NCI-H82 treated with DMSO at 0.1 percent for 48 hours (cell line): ENCODE results near the gene ZSCAN26.
"Not testable (repeated sequence)": the region's sequence is repeated elsewhere in the genome, so short reads cannot be mapped to it uniquely, and the experiment has no call there.

Experiments
- DNase-seq: peaks from one replicate; lab custom pipeline; 2025; ENCODE audit not compliant: unreplicated experiment; lab: John Stamatoyannopoulos, UW

The ZSCAN26 gene

DNA sequence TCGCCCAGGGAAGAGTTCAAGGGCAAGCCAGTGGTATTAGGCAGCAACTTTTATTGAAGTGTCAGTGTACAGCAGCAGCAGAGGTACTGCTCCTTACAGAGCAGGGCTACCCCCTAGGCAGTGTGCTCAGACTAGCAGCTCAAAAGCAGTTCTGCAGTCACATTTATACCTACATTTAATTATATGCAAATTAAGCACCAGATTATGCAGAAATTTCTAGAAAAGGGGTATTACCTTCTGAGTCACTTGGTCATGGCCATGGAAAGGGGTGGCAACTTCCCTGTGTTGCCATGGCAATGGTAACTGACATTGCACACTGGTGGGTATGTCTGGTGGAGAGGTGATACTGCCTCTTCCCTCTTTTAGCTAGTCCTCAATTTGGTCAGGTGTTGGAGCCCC lies 12.8 kb upstream of the ZSCAN26 start:
- DNase-seq, result no peak

DNA sequence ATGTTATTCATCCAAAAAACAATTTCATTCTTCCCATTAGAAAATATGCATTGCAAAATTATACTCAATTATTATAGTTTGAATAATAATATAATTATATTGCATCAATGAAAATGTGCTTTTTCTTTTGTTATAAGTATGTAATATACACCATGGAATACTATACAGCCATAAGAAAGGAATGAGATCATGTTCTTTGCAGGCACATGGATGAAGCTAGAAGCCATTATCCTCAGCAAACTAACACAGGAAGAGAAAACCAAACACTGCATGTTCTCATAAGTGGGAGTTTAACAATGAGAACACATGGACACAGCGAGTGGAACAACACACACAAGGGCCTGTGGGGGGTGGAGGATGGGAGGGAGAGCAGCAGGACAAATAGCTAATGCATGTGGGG lies 9.9 kb upstream of the ZSCAN26 start:
- no peak for DNase-seq

DNA sequence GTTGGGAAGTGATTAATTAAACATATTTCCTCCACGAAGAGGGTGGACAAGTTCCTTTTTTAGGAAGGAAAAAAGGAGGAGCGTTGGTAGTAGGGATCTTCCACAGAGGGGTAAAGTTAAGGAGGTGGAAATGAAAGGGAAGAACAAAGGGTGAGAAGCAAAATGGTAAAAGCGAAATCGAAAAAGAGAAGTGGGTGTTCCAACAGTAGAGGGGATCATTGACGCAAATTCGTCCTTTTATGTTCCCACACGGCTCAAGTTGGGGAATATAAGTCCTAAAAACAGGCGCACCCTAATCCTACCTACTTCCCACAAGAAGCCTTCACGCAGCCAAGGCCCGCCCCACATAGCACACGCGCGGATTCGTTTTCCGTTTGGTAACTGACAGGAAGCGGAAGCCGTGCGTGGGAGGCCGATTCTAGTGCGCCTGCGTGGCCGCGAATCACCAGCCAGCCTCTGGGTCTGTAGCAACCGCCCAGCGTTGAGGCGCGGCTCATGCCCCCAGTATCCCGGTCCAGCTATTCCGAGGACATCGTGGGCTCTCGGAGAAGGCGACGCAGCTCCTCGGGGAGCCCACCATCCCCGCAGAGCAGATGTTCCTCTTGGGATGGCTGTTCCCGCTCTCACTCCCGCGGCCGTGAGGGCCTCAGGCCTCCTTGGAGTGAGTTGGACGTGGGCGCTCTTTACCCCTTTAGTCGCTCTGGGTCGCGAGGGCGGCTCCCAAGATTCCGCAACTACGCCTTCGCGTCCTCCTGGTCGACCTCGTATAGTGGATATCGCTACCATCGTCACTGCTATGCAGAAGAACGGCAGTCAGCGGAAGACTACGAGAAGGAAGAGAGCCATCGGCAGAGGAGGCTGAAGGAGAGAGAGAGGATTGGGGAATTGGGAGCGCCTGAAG lies 7.8 kb upstream of the ZSCAN26 start, which contains the start of gene NKAPL:
Gene NKAPL, plus strand, starts transcription at position 421 of the 901 bp plus-strand sequence. Its CDS starts 75 bp downstream, at position 496.
- no peak for DNase-seq

DNA sequence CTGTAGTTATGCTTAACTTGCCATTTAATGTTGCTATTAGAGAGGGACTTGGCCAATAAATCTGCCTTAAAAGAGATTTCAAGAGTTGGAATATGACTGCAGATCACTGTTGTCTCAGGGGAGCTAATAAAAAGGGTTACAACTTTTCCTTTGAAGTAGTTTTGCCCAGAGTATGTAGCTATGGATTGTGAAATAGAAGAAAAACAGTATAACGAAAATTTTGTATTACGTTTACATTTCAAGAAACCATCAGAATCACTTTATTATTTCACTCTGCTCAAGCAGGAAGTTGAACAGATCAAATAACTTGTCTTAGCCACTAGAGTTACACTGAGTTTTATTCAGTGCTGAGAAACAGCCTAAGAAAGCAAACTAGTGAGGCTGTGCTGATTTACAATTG lies 3.0 kb upstream of the ZSCAN26 start:
- DNase-seq, result no peak

DNA sequence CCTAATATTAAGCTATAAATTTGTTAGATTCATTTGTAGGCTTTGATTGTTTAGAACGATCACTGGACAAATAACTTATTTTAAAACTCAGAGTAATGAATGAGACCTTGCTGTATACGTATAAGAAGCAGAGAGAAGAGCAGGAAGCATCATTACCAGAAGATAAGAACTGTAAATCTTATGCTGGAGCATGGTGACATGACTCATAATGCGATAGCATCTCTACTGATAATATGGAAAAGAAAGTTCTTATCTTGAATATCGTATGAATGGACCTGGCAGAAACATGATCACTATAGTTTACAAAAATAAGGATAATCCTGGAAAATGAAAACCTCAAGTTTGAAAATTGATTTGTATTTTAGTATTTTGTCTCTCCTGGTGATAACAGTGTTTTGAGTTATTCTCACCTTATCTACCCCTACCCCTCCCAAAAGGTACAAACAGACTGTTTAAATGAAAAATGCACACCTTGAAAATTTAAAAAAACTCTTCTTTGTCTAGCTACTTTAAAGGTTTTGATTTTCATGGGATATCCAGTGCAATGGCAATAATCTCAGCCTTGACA lies 2.0 kb upstream of the ZSCAN26 start:
- DNase-seq, result no peak

DNA sequence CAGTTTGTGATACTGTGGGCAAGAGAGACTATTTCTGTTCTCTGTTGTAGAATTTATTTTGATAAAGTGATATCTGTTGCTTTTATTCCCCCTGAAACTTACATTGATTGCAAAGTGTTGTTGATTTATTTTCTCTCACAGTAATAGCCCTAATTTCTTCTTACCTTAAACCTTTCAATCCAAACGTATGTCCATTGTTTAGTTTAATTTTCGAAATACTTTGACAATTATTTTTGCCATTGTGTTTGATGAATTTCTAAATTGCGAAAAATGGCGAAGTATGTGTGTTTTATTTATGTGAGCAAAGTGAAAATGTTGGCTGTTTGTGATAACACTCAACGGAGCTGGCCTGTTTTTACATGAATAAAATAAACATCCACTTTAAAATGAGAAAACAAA lies 381 bp upstream of the ZSCAN26 start:
- DNase-seq, result no peak

DNA sequence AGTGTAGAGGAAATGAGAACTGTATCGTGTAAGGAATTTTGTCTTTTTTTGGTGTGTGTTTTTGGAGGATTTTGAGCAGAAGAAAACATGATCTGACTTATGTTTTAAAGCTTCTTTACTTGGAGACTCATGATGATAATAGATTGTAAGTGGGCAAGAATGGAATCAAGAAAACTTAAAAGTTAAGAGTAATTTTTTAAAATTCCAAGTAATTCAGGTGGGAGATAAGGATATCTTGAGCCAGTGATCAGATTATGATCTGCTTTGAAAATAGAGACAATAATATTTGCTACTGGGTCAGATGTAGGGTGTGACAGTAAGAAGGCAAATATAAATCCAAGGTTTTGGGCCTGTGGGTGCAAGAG lies 734 bp downstream of the ZSCAN26 start:
- DNase-seq, result no peak

DNA sequence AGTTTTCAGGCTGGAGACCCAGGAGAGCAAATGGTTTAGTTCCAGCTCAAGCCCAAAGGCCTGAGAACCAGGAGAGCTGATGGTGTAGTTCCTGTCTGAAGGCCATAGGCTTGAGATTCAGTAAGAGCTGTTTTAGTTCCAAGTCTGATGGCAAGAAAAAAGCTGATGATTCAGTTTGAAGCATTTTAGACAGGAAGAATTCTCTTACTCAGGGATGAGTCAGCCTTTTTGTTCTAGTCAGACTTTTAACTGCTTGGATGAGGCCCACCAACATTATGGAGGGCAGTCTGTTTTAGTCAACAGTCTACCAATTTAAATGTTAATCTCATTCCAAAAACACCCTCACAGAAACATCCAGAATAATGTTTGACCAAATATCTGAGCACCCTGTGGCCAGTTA lies 2.5 kb downstream of the ZSCAN26 start:
- no peak for DNase-seq

DNA sequence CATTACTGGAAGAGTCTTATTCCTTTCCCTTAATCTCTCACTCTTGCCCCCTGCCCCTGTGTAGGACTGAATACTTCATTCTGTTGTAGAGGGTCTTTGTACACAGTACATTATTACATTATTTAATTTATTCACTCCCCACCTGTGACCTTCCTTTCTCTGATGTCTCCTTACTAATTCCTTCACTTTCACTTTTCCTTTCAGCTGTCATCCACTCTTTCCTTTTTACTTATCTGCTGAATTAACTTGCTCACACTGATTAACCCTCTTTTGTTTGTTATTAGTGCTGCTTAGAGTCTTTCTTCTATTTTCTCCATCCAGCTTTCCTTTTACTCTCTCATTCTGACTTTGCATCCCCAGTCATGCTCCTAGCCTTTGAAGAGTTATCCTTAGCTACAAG lies 7.9 kb downstream of the ZSCAN26 start:
- no peak for DNase-seq

DNA sequence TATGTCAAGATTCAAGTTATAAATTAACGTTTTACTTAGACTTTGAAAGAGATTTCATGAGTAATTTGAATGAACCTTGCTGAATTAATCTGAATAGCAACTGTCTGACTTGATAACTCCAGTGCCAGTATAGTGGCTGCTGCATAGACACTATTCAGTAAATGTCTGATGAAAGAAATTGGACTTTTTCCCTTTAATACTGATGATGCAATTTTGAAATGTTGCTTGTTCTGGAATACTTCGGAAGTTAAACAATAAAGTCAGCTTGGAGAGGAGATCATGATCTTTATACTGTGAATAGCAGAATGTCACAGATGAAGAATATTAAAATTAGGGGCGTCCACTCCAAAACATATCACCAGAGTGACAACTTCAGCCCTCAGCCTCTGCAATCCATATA lies 10.8 kb downstream of the ZSCAN26 start:
- DNase-seq, result no peak

DNA sequence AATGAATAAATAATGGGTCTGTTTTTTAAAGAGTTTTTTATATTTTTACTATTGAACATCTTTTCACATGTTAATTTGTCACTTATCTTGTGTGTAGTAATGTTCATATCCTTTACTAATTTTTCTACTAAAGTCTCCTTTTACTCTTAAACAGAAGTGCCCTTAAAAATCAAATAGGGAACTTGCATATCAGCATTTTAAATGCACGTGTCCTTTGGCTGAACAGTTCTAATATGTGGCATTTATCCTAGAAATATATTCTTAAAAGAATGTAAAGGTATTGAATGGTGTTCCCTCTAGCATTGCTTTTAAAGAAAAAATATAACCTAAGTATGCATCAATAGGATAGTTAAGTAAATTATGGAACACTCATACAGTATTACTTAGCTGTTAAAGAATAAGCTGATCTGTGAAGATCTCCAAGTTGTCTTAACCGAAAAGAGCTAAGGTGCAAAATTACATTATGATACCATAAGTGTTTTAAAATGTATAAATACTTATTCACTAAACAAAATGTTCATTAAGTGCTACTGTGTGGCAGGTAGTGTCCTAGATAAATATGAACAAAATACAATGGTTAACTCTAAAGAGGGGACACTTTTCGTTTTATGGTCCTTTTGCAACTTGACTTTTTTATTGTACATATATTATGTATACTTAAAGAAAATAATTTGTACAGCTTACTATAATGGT lies 13.8 kb downstream of the ZSCAN26 start:
- no peak for DNase-seq

DNA sequence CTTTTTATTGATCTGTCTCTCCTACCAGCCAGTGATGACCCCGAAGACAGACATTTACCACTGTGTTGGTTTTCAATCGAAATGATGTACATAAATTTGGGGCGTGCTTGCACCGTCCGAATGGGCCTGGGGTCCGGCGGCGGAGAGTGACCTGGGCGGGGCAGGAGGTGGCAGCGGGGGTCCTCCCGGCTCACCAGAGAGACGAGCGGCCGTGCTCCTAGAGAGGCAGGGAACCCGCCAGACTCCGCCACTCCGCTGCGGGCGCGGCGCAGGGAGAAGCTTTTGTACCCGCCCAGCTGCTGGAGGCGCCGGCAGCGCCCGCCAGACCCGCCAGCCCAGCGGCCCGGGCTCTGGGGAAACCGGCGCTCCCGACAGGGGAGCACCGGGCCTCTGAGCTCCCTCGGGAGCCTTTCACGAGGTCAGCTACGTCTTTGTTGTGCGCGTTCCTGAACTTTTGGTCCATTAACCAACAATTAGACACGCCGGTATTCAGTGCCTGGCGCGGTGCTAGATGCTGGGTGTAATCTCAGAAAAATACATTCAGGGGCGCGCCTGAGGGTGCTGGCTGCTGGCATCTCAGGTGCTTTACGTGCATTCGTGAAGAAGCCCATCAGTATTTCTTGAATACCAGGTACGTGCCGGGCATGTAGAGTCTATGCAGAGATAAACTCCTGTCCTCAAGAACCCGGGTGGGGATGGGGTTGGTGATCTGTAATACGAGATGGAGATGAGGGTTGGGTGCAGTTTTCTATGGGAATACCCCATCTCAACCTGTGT lies 14.5 kb downstream of the ZSCAN26 start, which contains the start of gene PGBD1:
Gene PGBD1, plus strand, starts transcription at position 285 of the 777 bp plus-strand sequence. CDS start 2,242 bp downstream, outside the sequence.
- no peak for DNase-seq

DNA sequence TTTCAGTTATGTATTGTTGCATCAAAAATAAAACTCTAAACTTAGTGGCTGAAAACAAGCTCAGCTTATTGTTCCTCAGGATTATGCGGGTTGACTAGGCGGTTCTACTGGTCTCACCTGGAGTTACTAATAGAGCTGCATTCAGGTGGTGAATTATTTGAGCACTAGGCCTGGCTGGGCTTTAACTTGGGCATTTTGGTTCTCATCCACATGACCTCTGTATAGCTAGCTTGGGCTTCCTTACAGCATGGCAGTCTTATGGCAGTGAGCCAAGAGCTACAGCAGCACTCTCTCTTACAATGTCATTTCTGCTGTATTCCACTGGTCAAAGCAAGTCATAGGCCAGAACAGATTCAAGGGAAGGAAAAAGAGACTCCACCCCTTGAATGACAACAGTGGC lies 16.0 kb downstream of the ZSCAN26 start:
- DNase-seq, result no peak

DNA sequence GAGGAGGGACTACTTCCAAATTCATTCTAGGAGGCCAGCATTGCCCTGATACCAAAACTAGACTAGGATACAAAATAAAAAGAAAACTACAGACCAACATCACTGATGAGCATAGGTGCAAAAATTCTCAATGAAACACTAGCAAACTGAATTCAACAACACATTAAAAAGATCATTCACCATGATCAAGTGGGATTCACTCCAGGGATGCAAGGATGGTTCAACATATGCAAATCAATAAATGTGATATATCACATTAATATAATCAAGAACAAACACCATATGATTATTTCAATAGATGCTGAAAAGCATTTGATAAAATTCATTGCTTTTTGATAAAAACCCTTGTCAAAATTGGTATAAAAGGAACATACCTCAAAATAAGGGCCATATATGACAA lies 24.6 kb downstream of the ZSCAN26 start:
- no peak for DNase-seq

DNA sequence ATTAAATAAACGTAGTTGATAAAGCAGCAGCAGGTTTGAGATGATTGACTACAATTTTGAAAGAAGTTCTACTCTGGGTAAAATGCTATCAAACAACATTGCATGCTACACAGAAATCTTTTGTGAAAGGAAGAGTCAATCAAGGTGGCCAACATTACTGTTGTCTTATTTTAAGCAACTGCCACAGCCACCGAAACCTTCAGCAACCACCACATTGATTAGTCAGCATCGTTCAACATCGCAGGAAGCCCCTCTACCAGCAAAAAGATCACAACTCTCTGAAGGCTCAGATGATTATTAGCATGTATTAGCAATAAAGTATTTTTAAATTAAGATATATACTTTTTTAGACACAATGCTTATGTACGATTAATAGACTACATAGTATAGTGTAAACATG lies 28.4 kb downstream of the ZSCAN26 start:
- no peak for DNase-seq

DNA sequence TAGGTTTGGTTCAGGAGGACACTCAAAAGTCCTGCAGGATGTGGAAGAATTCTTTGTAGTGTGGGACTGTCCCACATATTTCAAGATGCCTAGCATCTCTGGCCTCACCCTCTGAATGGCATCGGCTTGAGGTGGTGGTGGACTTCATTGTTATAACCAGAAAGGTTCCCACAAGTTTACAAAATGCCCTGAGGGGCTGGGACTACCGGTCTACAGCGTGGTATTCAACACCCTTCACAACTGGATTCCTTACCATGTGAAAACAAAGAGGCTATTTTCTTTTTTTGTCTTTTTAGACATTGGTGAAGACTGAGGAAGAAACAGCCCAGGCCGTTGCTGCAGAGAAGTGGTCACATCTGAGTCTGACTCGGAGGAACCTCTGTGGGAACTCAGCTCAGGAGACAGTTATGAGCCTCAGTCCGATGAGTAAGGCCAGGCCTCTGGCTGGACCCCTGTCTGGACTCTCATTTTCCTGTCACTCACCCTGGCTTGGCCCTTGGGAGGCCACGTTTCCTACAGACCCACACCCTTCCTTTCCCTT lies 29.6 kb downstream of the ZSCAN26 start:
- no peak for DNase-seq

DNA sequence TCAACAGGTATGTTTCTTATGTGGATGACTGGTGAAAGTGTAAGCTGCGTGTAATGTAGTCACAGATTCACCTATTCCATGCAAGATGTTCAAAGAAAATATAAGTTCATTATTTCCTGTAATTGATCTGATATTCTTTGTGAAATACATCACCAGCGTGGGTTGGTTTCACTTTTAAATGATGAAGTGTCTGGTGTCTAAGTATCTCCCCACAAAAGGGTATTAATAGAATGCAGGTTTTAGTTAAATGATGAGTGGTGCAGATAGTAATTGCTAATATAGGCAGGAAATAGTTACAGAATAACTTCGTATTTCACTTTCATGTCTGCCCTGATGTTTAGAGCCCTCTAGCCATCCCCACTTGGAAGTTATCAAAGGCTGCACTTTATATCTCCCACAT lies 36.6 kb downstream of the ZSCAN26 start:
- DNase-seq, result no peak

DNA sequence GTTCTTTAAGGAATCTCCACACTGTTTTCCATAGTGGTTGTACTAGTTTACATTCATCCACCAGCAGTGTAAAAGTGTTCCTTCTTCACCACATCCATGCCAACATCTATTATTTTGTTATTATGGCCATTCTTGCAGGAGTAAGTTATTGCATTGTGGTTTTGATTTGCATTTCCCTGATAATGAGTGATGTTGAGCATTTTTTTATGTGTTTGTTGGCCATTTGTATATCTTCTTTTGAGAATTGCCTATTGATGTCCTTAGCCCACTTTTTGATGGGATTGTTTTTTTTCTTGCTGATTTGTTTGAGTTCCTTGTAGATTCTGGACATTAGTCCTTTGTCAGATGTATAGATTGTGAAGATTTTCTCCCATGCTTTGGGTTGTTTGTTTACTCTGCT lies 39.4 kb downstream of the ZSCAN26 start:
- not testable (repeated sequence) for DNase-seq

DNA sequence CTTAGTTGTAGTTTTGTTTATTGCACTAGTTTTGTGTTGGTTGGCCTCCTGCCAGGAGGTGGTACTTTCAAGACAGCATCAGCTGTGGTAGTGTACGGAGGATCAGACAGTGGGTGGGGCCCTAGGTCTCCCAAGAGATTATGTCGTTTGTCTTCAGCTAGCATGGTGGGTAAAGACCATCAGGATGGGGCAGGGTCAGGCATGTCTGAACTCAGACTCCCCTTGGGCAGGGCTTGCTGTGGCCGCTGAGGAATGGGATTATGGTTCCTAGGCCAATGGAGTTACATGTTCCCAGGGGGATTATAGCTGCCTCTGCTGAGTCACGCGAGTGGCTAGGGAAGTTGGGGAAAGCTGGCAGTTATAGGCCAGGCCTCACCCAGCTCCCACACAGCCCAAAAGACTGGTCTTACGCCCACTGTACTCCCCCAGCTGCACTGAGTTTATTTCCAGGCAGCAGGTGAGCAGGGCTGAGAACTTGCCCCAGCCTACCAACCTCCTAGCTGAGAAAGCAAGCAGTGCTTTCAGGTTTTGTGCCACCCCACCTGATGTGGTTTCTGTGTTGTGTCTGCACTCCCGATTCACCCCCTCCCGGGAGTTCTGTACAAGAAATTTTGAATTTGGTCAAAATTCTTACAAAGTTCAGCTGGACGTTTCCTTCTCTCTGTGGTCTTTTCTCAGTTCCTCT lies 44.3 kb downstream of the ZSCAN26 start:
- peak; percentile 82 for DNase-seq

DNA sequence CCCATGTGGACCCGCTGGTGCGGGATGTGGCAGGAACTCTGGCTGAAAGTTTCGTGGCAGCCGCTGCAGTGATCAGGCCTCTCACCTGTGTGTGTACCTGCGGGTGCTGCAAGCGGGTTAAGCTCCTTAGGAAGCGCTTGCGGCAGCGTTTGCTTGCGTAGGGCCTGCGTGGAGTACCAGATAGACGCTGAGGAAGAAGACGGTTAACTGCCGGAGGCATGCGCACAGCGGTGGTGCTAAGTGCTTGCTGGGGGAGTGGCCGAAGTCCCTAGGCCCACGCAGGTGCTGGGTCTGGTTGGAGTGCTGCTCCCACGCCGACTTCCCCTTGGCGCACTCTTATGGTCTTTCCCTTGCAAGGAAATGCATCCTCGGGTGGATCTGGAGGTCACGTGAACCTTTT lies 46.0 kb downstream of the ZSCAN26 start:
- no peak for DNase-seq
